MCF 10A (cell line): ENCODE results near the gene HNRNPM. TPM values are rescaled to one million over a fixed set of nuclear protein-coding genes. Genes with fewer than 3 reads are reported as not detected.

Experiments
- BruUV-seq: library from RNA; stranded (reverse); fragments of 400-500 nt; replicated peaks from 2 replicates; lab custom pipeline; 2021; lab: Mats Ljungman, UMichigan
- CTCF ChIA-PET: fragments of 300-600 bp; sonication (Branson Sonifier 250); formaldehyde crosslinking; extraction: SDS; loops from one replicate; lab custom pipeline; 2021; ENCODE audit warnings: antibody characterized with exemption, inconsistent platforms; lab: Yijun Ruan, JAX
- POLR2A ChIA-PET: fragments of 300-600, 350-650 bp; sonication (Branson Sonifier 250); formaldehyde crosslinking; extraction: SDS; loops from one replicate; lab custom pipeline; 2020; ENCODE audit warnings: antibody characterized with exemption, inconsistent platforms; lab: Yijun Ruan, JAX
- DNase-seq: peaks from one replicate; pipeline ENCODE4 v3.0.0-alpha.2; 2018; ENCODE audit not compliant: unreplicated experiment
- H3K27ac Mint-ChIP-seq: one replicate; pipeline ENCODE4 v1.8.0; 2022; ENCODE audit warnings: mild to moderate bottlenecking, low read depth, mixed read lengths; ENCODE audit not compliant: unreplicated experiment
- H3K27me3 Mint-ChIP-seq: one replicate; pipeline ENCODE4 v1.8.0; 2022; ENCODE audit warnings: mixed read lengths; ENCODE audit not compliant: insufficient read depth, unreplicated experiment
- H3K36me3 Mint-ChIP-seq: one replicate; pipeline ENCODE4 v1.8.0; 2022; ENCODE audit warnings: mild to moderate bottlenecking, moderate library complexity, mixed read lengths; ENCODE audit not compliant: insufficient read depth, unreplicated experiment
- H3K4me1 Mint-ChIP-seq: one replicate; pipeline ENCODE4 v1.8.0; 2022; ENCODE audit warnings: mixed read lengths; ENCODE audit not compliant: insufficient read depth, unreplicated experiment
- H3K4me3 Mint-ChIP-seq: one replicate; pipeline ENCODE4 v1.8.0; 2022; ENCODE audit warnings: mild to moderate bottlenecking, moderate library complexity, mixed read lengths; ENCODE audit not compliant: unreplicated experiment
- H3K9me3 Mint-ChIP-seq: one replicate; pipeline ENCODE4 v1.8.0; 2022; ENCODE audit warnings: mixed read lengths; ENCODE audit not compliant: unreplicated experiment
- intact Hi-C: fragments of 100-400 bp; cut with micrococcal nuclease; formaldehyde crosslinking; loops from 2 replicates; pipeline ENCODE4 v1.14.1; 2022
- total RNA-seq: library from RNA; stranded (reverse); gene quantifications from 2 replicates; pipeline ENCODE4 v1.2.3, GENCODE V29; 2022
- TF ChIP-seq, protein P1 (sequence below): fragments of 200-600 bp; IDR thresholded peaks from one replicate; pipeline ENCODE4 v1.8.0; 2022; ENCODE audit warnings: antibody characterized with exemption, mild to moderate bottlenecking; ENCODE audit not compliant: unreplicated experiment

HNRNPM gene
- total RNA-seq, 1 experiment from 2014 or later: 161 TPM

DNA sequence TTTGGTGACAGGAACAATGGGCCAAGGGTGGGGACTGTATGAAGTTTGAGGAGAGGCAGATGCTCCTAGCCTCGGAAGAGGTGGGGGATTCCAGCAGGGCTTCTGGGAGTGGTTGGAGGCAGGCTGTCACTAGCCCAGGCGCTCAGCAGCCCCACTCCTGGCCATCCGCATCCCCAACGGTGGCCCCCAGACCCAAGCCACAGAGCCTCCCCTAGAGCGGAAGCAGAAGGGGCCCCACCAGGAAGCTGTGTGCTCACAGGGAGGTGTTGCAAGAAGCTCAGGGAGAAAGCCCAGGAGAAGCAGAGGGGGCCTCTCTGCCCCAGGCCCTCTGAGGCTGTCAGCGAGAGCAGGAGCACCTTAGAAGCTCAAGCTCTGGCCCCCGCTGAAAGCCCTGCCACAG, 49.4 kb downstream of the HNRNPM start:
- H3K36me3 Mint-ChIP-seq: peaks cover 17% of the 10 kb centered on the region
- peaks cover 11% of the 10 kb centered on the region for H3K4me1 Mint-ChIP-seq
- ChIA-PET CTCF (interaction anchor here (0.6 to 3.4 kb wide), 5 partner anchors 12 to 140 kb away, joined by 3 to 11 read pairs (median 4); partner anchors contain the start of gene MARCHF2), POLR2A (interaction anchor here (0.6 to 2.0 kb wide), 3 partner anchors 31 to 1080 kb away, joined by 3 to 4 read pairs (median 4); partner anchors contain the start of gene HNRNPM)
- H3K27ac Mint-ChIP-seq: no peak overlapping the region
- TF ChIP-seq, protein P1, sequence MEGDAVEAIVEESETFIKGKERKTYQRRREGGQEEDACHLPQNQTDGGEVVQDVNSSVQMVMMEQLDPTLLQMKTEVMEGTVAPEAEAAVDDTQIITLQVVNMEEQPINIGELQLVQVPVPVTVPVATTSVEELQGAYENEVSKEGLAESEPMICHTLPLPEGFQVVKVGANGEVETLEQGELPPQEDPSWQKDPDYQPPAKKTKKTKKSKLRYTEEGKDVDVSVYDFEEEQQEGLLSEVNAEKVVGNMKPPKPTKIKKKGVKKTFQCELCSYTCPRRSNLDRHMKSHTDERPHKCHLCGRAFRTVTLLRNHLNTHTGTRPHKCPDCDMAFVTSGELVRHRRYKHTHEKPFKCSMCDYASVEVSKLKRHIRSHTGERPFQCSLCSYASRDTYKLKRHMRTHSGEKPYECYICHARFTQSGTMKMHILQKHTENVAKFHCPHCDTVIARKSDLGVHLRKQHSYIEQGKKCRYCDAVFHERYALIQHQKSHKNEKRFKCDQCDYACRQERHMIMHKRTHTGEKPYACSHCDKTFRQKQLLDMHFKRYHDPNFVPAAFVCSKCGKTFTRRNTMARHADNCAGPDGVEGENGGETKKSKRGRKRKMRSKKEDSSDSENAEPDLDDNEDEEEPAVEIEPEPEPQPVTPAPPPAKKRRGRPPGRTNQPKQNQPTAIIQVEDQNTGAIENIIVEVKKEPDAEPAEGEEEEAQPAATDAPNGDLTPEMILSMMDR: no peak
- H3K9me3 Mint-ChIP-seq: no peaks in the 10 kb centered on the region
- DNase-seq: no peak
- no peaks in the 10 kb centered on the region for H3K27me3 Mint-ChIP-seq
- BruUV-seq: no TSS peak
- intact Hi-C loops: no loop called here
- no peak overlapping the region for H3K4me3 Mint-ChIP-seq

DNA sequence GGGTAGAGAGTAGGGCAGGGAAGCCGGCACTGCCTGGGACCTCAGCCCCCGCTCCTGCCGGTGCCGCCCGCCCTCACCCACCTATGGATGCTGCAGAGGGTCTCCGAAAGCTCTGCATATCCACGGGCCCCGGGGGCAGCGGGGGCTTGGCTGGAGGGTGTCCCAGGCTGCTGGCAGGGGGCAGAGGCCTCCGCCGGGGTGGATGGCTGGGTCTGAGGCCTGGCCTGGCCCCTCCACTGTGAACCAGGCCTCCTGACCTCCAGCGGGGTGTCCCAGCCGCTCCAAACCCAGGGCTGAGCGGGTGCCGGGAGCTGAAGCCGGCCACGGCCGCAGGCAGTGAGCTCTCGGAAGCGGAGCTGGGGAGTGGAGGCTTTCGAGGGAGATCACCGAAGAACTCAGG, 53.5 kb downstream of the HNRNPM start:
- Mint-ChIP-seq H3K9me3 (no peaks in the 10 kb centered on the region), H3K36me3 (no peaks in the 10 kb centered on the region), H3K27ac (no peak overlapping the region), H3K4me3 (no peak overlapping the region), H3K27me3 (no peaks in the 10 kb centered on the region), H3K4me1 (peaks cover 8% of the 10 kb centered on the region)
- no TSS peak for BruUV-seq
- intact Hi-C loops: no loop called here
- no peak for DNase-seq
- POLR2A ChIA-PET: no interaction called here
- CTCF ChIA-PET: no interaction called here
- TF ChIP-seq, protein P1: no peak

DNA sequence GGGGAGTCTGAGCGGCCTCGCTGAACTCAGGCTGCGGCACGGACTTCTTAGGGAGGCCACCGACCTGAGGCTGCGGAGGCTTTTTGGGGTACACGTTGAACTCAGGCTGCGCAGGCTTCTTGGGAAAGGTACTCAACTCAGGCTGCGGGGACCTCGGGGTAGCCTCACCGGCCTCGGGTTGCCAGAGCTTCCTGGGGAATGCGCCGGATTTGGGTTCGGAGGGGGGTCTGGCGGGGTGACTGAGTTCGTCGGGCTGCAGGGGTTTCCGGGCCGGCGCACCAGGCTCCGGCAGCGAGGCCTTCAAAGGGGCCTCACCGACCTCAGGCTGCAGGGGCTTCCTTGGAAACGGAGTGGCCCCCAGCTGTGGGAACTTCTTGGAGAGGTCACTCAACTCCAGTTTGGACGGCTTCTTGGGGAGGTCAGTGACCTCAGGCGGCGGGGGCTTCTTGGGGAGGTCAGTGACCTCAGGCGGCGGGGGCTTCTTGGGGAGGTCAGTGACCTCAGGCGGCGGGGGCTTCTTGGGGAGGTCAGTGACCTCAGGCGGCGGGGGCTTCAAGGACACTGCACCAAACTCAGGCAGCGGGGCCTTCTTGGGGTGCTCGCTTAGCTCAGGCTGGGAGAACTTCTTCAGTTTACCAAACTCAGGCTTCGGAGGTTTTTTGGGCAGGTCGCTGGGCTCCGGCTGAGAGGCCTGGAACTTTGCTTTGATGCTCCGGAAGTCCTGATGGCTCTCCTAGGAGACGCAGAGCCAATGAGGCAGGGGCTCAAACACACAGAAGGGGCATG, 54.5 kb downstream of the HNRNPM start:
- Mint-ChIP-seq H3K36me3 (no peaks in the 10 kb centered on the region), H3K4me3 (no peak overlapping the region), H3K9me3 (no peaks in the 10 kb centered on the region), H3K27ac (no peak overlapping the region), H3K27me3 (no peaks in the 10 kb centered on the region), H3K4me1 (peaks cover 8% of the 10 kb centered on the region)
- TF ChIP-seq, protein P1: no peak
- no TSS peak for BruUV-seq
- ChIA-PET POLR2A (no interaction called here), CTCF (interaction anchor here (0.6 kb wide), 1 partner anchor 180 kb away, joined by 3 read pairs; no protein-coding TSS in a partner anchor)
- DNase-seq: no peak
- intact Hi-C loops: no loop called here

DNA sequence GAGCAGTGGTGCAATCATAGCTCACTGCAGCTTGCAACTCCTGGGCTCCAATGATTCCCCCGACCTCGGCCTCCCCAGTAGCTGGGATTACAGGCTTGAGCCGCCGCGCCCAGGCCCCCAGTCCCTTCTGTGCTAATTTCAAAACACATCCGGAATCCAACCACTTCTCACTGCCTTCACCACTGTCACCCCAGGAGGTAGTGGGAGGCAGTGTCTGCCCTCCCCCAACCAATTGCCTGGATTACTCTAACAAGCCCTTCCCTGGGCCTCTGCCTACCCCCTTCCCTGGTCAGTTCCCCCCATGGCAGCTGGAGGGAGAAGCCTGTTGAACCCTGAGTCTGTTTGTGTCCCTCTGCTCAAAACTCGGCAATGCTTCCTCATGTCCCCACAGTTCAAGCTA, 55.4 kb downstream of the HNRNPM start:
- Mint-ChIP-seq H3K9me3 (no peaks in the 10 kb centered on the region), H3K4me1 (peaks cover 8% of the 10 kb centered on the region), H3K4me3 (no peak overlapping the region), H3K27ac (no peak overlapping the region), H3K27me3 (no peaks in the 10 kb centered on the region), H3K36me3 (no peaks in the 10 kb centered on the region)
- POLR2A ChIA-PET: no interaction called here
- TF ChIP-seq, protein P1: no peak
- CTCF ChIA-PET: interaction anchor here (0.6 to 1.2 kb wide), 5 partner anchors 13 to 1263 kb away, joined by 3 read pairs; no protein-coding TSS in a partner anchor
- no TSS peak for BruUV-seq
- intact Hi-C loops: no loop called here
- DNase-seq: no peak
